ENCODE data around the gene NUDT17. TPM values are rescaled to one million over a fixed set of nuclear protein-coding genes. Genes with fewer than 3 reads are reported as not detected.

Gene NUDT17
- total RNA-seq, 1 donor from 2014 or later = 5.4 TPM

DNA sequence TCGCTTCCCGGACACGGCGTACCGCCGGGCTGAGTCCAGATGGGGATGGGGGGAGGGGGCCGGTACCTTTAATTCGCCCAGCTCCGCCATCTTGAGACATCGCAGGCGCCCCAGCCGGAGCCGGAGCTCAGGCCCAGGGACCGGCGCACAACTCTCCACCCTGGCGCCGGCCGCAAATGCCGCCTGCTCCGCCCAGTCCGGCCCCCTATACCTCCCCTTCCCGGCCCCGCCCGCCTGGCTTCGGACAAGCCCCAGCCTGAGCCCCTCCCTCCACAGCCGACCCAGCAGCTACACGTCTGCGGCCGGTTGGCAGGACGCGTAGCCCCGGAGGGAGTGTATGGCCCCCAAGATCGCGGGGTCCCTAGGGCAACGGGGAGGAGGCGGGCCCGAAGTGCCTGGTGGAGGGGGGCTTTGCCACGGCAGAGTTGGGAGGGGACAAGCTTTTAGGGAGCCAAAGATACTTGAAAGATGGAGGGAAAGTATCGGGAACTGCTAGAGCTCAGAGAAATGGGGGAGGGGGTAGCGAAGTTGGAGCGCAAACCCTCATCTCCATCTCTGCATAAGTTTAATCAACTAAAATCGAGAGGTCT is 13.6 kb downstream of the NUDT17 start, which contains the start of gene PIAS3:
PIAS3 (minus strand) TSS at position 181 of the 590 bp plus-strand sequence; CDS start at position 90, 91 bp downstream.
- ATAC-seq (ENCODE audit: low read depth) = peak; percentile 86
- DNase-seq = peak; percentile 91
- peak within 1 kb of the TSS; percentile 92 for H3K27ac Mint-ChIP-seq
- POLR2A ChIA-PET = interaction anchor here (0.5 to 4.3 kb wide), 34 partner anchors 9 to 578 kb away, joined by 3 to 151 read pairs (median 8); partner anchors contain the start of genes ANKRD34A, ANKRD35, LIX1L and NUDT17
- intact Hi-C loops (cut with micrococcal nuclease) = loop anchor here (1.0 kb wide), 10 partner anchors 14 to 179 kb away; partner anchors contain the start of genes ANKRD35, ITGA10, NUDT17 and PEX11B
- TF ChIP-seq, protein P1, sequence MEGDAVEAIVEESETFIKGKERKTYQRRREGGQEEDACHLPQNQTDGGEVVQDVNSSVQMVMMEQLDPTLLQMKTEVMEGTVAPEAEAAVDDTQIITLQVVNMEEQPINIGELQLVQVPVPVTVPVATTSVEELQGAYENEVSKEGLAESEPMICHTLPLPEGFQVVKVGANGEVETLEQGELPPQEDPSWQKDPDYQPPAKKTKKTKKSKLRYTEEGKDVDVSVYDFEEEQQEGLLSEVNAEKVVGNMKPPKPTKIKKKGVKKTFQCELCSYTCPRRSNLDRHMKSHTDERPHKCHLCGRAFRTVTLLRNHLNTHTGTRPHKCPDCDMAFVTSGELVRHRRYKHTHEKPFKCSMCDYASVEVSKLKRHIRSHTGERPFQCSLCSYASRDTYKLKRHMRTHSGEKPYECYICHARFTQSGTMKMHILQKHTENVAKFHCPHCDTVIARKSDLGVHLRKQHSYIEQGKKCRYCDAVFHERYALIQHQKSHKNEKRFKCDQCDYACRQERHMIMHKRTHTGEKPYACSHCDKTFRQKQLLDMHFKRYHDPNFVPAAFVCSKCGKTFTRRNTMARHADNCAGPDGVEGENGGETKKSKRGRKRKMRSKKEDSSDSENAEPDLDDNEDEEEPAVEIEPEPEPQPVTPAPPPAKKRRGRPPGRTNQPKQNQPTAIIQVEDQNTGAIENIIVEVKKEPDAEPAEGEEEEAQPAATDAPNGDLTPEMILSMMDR (IDR thresholded peaks at IDR 0.05) = no peak
- H3K4me3 Mint-ChIP-seq = peak within 1 kb of the TSS; percentile 96
- peaks cover 2% of the 10 kb centered on the region for H3K27me3 Mint-ChIP-seq
- no peaks in the 10 kb centered on the region for H3K9me3 Mint-ChIP-seq
- H3K36me3 Mint-ChIP-seq (ENCODE audit: low read depth) = peaks cover 37% of the 10 kb centered on the region
- H3K4me1 Mint-ChIP-seq = peaks cover 14% of the 10 kb centered on the region
- CTCF ChIA-PET = interaction anchor here (0.9 to 6.4 kb wide), 8 partner anchors 9 to 120 kb away, joined by 3 to 98 read pairs (median 6); partner anchors contain the start of genes ITGA10, NUDT17, PEX11B and RBM8A

DNA sequence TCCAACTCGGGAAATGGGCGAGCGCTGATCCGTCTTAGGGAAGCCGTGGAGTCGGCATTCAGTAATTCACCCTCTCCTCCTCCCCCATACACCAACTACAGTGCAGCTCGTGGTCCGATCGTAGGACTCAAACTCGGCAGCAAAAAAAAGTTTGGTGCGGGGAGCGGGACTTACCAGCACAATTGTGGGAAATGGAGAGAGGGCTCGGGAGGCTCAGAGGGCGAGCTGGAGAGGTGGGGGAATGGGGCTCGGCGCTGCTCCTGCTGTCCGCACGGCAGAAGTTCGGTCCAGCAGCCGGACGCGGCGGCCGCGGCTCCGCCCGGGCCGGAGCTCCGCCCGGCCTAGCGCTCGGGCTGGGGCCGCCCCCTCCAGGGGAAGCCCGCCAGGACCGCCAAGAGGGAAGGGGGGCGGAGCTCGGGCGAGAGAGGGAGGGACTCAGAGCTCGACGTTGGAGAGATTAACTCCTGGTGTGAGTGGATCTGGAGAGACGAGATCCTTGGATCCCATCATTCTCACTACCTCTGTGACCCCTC is 14.1 kb downstream of the NUDT17 start:
- POLR2A ChIA-PET = interaction anchor here (0.5 to 4.3 kb wide), 31 partner anchors 8 to 579 kb away, joined by 3 to 151 read pairs (median 8); partner anchors contain the start of genes ANKRD34A, ANKRD35, LIX1L and NUDT17
- Mint-ChIP-seq H3K27me3 (peaks cover 2% of the 10 kb centered on the region), H3K27ac (peak overlapping the region; percentile 92), H3K4me1 (peaks cover 14% of the 10 kb centered on the region), H3K36me3 (ENCODE audit: low read depth) (peaks cover 32% of the 10 kb centered on the region), H3K4me3 (peak overlapping the region; percentile 96), H3K9me3 (no peaks in the 10 kb centered on the region)
- intact Hi-C loops (cut with micrococcal nuclease) = loop anchor here (1.0 kb wide), 10 partner anchors 14 to 179 kb away; partner anchors contain the start of genes ANKRD35, ITGA10, NUDT17 and PEX11B
- CTCF ChIA-PET = interaction anchor here (0.6 to 6.4 kb wide), 8 partner anchors 9 to 154 kb away, joined by 3 to 98 read pairs (median 6); partner anchors contain the start of genes ITGA10, NUDT17 and RBM8A
- TF ChIP-seq, protein P1 (IDR thresholded peaks at IDR 0.05) = no peak
- peak; percentile 81 for DNase-seq
- peak; percentile 63 for ATAC-seq (ENCODE audit: low read depth)

DNA sequence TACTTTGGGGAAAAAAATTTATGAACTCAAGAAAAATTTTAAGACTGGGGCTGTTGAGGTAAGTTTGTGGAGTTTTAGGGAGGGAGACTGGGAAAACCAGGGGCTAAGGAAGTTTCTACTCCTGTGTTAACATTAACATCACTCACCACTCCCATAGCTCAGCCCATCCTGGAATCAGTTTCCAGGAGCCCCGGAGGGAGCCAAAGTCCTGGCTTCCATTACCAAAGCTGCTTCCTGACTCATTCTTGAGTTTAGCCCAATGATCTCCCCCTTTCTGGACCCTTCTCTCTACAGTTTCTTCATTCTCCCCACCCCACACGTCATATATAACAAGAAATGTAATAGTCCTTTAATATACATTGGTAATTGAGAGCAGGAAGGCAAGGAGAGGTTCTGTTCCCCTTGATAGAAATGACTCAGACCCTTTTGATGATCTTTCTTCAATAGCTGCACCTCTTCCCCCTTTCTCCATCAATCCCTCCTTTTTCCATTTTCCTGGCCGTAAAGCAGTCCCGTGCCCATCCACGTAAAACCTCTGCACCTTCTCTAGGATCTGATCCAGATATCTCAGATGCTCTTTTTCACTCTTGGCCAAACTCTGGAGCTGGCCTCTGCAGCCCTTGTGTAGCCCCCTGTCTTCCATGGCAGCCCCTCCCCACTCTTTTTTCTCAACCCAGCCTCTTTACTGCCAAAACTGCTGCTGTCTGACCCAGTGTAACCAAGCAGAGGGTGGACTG is 18.0 kb downstream of the NUDT17 start:
- Mint-ChIP-seq H3K4me3 (no peak overlapping the region), H3K27me3 (peaks cover 10% of the 10 kb centered on the region), H3K27ac (no peak overlapping the region), H3K9me3 (no peaks in the 10 kb centered on the region), H3K36me3 (ENCODE audit: low read depth) (peaks cover 6% of the 10 kb centered on the region), H3K4me1 (peaks cover 5% of the 10 kb centered on the region)
- DNase-seq (no peak), ATAC-seq (ENCODE audit: low read depth) (no peak)
- TF ChIP-seq, protein P1 (IDR thresholded peaks at IDR 0.05) = no peak
- CTCF ChIA-PET = no interaction called here
- POLR2A ChIA-PET = no interaction called here
- intact Hi-C loops (cut with micrococcal nuclease) = loop anchor here (1.0 kb wide), 1 partner anchor 9 kb away; no protein-coding TSS in a partner anchor

DNA sequence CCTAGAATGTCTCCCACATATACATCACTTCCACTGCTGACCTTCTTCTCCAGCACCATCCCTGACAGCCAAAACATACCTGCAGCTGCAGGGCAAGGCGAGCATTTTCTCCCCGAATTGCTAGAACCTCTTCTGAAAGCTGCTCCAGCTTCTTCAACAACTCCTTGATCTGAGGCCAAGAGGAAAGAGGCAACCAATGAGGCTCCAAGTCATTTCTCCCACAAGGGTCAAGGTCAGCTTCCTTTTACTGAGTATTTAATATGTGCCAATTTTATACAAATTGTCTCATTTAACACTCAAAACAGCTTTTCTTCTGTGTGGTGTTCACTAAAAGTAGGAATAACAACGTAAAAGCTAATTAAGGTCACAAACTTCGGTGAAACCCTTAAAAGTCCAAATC is 22.8 kb downstream of the NUDT17 start:
- H3K36me3 Mint-ChIP-seq (ENCODE audit: low read depth) = no peaks in the 10 kb centered on the region
- H3K27me3 Mint-ChIP-seq = peaks cover 18% of the 10 kb centered on the region
- POLR2A ChIA-PET = interaction anchor here (1.3 kb wide), 1 partner anchor 9 kb away, joined by 5 read pairs; the partner anchor contains the start of gene PIAS3
- H3K9me3 Mint-ChIP-seq = no peaks in the 10 kb centered on the region
- CTCF ChIA-PET = interaction anchor here (0.9 to 1.2 kb wide), 2 partner anchors 9 to 21 kb away, joined by 3 read pairs; no protein-coding TSS in a partner anchor
- ATAC-seq (ENCODE audit: low read depth) (no peak), DNase-seq (no peak)
- intact Hi-C loops (cut with micrococcal nuclease) = no loop called here
- no peak overlapping the region for H3K27ac Mint-ChIP-seq
- H3K4me1 Mint-ChIP-seq = peaks cover 11% of the 10 kb centered on the region
- no peak overlapping the region for H3K4me3 Mint-ChIP-seq
- TF ChIP-seq, protein P1 (IDR thresholded peaks at IDR 0.05) = no peak
